HG02938 (cell line): ENCODE results near the gene USB1.

Source experiments
- ATAC-seq: cut with Tn5 transposase; IDR thresholded peaks from one replicate; pipeline ENCODE4 v1.9.1; 2021; ENCODE audit warnings: mild to moderate bottlenecking, moderate library complexity; ENCODE audit not compliant: unreplicated experiment

USB1 gene

DNA sequence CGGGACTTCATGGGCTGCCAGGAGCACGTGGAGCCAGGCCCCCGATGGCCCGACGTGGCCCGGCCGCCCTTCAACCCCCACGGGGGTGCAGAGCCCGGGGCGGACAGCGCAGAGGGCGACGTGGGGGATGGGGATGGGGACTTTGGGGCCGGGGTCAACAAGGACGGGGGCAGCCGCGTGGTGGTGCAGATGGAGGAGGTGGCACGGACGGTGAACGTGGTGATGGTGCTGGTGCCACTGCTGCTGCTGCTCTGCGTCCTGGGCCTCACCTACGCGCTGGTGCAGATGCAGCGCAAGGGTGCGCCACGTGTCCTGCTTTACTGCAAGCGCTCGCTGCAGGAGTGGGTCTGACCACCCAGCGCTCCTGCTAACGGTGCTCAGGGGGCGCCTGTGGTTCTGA lies 43.9 kb downstream of the USB1 start:
- no peak for ATAC-seq

DNA sequence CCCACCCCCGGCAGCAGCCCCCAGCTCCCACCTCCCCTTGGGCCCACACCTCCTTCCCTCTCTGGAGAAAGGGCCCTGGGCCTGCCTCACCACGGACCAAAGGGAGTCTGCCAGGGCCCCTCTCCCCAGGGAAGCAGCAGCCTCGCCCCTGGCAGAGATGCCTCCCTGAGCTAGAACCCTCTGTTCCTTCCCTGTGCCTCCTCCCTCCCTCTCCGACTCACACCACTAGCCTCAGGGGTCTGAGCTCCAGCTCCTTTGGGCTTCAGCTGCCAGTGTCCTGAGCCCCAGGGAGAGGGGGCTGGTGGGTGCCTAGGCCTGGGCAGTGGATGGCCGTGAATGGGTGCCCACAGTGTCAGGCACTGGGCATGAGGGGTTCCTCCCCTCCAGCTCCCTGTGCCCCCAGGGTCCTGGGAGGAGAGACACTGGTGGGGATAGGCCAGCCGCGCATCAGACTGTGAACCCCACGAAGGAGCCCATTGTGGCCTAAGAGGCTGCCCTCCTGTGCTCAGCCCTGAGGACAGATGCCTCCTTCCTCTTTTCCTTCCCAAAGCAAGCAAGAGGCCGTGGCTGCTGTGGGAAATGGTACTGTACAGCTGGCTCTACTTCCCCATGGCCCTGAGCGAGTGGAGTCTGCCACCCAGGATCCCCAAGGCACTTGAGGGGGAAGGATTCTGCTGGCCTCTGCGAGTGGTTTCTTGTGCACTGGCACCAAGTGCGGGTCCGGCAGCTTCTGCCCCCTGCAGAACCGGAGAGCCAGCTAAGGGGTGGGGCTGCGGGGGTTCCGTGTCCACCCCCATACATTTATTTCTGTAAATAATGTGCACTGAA lies 45.1 kb downstream of the USB1 start:
- no peak for ATAC-seq

DNA sequence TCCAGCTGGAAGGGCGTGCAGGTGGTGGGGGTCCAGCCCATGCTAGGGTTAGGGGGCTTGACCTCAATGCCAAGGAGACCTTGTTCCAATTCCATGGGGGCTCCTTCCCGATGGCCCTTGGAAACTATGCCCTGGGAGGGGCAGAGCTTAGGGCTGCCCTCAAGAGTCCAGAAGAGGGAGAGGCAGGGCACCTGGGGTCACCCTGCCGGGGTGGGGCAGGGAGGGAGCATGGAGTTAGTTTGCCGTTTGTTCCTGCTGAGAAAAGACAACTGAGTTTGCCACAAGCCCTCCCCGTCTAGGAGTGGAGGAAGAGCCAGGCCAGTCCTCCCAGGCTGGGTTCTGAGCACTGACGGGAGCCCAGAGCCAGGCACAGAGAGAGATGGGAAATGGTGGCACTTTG lies 45.7 kb downstream of the USB1 start:
- ATAC-seq: no peak

DNA sequence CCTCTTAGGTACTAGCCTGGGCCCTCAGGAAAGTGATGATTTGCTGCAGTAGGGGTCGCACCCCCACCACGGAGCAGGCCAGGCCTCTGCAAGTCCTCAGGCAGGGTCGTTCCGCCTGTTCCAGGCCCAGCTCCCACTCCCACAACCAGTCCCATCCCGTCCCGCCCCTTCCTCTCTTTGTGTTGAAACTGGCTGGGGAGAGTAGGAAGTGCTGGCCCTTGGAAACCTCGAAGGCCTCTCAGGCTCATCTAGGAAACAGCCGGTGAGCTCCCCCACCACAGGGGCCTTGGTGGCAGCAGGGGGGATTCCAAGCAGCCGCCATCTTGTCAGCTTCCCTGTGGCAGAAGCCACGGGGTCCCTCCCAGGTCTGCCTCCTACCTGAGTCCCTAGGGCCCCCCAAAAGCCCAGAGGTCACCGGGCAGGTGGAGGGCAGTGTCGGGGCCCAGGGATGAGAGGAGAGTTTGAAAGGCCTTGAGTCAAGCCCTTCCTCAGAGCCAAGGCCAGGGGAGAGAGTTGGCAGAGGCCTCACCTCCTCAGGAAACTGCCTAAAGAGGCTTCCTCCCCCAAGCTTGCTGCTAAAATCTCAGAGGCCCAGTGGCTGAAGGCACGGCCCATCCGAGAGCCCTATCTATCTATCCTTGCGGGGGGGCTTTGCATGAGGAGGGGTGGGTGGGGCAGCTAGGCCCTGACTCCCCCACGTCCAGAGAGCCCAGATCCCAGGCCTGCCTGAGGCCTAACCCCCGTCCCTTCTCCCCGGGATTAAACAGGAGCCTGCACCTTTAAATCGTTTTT lies 46.5 kb downstream of the USB1 start:
- no peak for ATAC-seq

DNA sequence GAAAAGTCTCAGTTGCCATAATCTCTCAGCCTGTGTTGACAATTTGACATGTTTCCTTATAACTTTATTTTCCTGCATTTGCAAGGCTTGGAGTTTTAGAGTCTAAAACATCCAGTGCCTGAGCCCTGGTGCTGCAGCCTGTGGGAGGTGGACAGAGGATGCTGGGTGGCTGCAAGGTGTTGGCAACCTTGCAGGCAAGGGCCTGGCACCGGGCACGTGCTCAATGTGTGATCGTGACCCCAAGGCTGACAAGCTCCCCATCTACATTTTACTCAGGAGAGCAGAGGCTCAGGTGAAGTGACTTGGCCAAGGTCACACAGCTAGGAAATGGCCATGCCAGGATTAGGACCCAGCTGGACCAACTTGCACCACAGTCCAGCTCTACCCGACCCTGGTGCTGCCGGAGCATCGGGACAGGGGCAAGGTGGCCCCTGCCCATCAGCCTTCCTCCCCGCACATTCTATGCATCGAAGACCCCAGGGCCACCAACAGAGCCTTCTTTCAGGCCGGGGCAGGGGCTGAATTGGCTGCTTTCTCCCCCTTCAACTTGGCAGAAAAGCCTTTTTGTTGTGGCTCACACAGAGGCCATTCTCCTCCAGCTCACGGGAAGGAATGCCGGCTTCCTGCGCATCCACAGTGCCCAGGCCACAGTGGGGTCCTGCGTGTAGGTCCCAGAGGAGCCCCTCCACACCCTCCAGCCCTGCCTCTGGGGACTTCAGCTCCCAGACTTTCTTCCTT lies 47.5 kb downstream of the USB1 start:
- no peak for ATAC-seq

DNA sequence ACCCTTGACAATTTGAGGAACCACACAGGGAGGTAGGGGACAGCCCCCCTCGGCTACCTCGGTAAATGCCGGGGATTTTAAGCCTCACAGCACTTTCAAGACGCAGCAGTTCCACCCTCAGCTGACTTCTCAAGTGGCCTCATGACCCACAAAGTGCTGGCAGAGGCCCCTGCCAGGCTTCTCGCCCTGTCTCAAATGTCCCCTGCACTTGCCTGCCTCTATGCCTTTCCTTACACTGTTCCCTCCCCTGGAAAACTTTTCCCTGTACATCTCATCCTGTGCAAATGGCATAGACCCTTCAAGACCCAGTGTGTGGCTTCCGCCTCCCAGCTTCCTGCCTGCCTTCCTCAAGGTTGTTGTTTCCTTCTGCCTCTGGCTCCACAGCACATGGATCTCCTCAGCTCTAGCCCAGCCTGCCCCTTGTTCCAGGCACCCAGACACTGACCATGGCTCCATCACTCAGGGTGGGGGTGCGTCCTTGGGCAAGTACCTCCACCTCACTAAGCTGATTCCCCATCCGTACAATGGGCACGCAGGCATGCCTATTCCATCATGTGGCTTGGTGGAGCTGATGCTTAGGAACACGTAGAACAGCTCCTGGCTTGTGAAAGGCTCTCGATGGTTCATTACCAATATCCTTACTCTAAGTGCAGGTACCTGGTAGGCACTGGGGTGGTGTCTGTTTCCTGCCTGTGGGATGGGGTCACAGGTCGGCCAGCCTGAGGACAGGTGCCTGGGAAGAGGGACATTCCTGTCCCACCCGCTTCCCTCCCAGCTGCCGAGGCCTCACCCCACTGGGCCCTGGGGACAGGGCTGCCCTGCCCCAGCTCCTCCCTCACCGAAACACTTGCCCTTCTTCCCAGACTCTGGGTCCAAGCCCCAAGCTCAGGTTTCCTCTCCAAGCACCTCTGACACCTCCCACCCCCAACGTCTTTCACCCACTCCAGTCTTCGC lies 48.3 kb downstream of the USB1 start:
- ATAC-seq: no peak

DNA sequence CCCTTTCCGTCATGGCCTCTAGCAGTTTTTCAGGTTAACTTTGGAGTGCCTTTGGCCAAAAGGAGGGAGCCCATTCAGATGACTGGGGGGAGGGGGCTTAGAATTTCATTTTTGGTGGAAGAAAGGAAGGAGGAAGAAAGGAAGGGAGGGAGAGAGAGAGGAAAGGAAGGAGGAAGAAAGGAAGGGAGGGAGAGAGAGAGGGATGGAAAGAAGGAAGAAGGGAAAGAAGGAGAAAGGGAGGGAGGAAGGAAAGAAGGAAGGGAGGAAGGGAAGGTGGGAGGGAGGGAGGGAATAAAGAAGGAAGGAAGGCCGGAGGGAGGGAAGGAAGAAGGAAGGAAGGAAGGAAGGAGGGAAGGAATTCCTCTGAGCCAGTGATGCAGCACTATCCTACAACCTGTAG lies 50.1 kb downstream of the USB1 start:
- no peak for ATAC-seq

DNA sequence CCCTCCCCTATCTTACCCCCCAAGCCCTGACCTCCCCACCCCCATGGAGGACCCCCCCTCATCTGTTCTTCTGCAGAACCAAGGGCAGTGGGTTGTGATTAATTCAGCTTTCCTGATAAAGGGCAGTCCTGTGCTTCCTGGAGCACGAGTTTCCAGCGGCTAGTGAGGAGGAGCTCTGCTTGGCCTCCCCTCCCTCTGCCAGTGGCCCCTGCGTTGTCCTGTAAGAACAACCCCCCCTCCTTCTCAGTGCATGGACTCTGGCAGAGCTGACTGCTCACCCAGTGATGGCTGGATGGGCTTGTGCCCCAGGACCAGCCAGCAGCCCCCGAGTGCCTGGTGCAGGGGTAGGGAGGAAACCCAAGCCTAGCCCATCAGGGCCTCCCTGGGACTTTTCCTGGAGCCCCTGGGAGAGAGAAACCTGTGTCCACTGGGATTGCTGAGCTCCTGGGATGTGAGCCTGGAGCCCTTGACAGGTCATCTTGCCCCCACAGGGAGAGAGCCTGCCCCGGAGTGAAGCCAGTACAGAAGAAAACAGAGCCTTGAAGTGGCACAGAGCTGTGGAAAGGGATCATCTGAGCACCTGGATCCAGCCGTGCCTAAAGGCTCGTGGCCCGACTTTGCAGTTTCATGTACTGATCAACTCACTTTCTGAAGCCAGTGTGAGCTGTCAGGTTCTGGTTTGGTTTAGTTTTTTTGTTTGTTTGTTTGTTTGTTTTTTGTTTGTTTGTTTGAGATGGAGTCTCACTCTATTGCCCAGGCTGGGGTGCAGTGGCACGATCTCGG lies 50.8 kb downstream of the USB1 start:
- no peak for ATAC-seq

DNA sequence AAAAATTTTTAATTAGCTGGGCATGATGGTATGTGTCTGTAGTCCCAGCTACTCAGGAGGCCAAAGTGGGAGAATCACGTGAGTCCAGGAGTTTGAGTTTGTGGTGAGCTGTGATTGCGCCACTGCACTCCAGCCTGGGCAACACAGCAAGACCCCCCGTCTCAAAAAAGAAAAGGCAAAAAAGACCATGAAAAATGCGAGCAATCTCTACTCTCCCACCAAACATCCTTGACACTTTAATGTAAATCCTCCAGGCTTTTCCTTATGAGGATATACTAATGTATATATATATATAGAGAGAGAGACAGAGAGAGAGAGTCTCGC lies 52.4 kb downstream of the USB1 start:
- ATAC-seq: no peak

DNA sequence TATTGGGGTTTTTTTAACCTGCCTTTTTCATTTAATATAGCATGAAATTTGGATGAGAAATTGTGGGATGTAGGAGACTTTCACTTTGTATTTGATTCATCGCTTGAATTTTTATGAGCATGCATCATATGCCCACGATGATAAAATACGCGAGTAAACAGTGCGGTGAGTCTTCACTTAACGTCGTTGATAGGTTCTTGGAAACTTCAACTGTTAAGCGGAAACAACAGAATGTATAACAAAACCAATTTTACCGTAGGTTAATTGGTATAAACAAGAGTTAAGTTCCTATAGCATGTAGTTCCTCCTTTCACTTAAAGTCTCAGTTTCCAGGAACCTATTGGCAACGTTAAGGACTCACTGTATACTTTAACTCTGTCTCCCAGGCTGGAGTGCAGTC lies 53.1 kb downstream of the USB1 start:
- ATAC-seq: no peak

DNA sequence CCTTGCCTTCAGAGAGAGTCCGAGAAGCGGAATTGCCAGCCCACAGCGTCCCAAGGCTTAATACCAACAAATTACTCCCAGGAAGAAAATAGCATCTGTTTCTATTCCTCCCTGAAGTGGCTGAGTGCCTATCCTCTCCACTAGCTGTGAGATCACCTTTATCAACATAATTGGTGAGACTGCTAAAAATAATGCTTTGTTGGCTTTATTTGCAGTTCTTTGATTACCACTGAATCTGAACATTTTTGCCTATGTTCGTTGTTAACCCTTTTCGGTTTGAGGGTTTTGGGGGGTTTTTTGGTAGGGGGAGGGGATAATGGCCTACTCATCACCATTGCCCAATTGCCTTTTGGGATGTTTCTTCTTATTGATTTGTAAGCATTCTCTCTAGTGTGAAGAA lies 55.4 kb downstream of the USB1 start:
- ATAC-seq: no peak

DNA sequence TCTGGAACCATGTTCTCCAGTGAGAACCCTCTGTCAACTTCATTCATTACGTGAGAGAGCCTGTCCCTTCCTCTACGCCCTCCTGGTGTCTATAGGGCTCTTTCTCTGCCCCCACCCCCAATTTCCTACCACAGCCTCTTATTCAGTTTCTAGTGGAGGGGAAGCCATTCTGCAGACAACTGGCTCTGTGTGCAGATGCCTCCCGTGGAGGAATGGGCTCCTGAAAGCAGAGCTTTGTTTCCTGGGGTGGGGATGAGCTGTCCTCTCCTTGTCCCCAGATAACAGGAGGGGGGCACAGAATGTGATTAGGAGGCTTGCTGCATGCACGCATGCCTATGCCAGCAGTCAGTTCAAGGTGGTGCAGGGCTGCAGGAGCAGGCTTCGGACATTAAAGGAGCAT lies 55.9 kb downstream of the USB1 start:
- ATAC-seq: no peak

DNA sequence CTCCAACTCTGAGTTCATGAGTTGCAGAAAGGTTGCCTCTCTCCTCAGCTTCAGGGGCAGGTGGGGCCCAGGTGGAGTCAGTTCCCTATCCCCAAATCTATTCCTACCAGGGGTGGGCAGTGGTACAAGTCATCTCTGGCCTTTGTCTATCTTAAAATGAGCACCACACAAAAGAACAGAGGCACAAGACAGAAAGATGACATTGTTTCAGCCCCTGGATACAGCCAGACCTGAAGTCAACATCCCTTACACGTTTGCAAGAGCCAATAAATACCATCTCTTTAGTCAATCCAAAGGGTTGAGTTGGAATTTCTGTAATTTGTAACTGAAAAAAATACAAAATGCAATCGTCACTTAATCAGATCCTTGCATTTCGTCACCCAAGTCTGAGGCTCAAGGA lies 56.6 kb downstream of the USB1 start:
- no peak for ATAC-seq

DNA sequence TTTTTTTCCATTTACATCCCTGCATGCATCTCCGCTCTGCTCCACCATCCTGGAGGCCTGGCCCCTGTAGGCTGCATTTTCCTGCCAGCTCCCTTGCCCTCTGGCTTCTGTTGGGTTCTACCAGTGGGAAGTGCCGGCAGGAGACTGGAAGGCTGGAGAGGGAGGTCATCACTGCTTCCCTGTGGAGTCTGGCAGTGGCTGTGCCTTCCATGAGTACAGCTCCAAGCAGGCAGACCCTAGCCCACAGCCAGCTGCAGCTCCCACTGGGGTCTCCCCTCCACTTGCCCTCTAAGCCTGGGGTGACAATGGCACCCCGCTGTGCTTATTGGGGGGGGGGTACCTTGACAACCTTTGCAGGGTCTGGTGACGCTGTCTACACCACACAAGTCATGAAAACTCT lies 61.6 kb downstream of the USB1 start:
- ATAC-seq: no peak

DNA sequence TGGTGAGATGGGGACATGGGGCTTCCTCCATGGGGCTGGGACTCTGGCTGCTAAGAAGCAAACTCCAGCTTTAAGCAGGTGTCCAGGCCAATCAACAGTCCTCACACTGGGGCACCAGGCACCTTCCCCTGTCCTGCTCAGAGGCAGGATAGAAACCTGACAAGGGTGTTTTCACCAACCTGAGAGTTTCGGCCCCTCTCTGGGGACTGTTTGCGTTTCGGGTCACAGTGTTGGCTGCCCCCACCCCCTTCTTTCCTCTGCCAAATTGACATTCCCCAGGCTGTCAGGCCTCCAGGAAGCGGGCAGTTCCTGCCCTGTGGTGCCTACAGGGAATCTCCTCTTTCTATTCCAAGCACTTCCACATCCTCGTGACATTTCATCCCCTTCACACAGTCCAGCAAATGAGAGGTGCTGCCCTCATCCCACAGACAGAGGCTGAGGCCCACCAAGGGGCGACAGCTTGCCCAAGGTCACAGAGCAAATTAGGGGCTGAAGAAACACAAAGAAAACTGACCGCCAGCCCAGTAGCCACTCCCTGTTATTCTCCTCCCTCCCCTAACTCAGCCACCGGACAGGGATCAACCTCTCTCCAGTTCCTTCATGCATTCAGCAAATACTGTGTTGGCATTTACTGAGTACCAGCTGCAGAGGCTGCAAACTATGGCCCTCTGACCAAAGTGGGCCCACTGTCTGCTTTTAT lies 62.3 kb downstream of the USB1 start:
- ATAC-seq: no peak

DNA sequence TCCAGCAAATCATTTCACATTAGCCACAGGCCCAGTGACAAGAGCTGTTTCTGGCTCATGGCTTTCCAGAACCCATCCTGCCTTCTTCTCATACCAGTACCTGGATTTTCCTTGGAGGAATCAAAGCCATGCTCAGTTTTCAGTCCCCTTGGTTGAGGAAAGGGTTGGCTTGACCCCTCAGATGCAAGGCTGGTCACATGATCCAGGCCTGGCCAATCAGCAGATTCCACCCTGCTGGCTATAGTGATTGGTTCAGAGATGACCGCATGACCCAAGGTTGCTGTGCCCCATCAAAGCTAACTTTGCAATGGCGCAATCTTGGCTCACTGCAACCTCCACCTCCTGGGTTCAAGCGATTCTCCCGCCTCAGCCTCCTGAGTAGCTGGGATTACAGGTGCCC lies 69.4 kb downstream of the USB1 start:
- no peak for ATAC-seq
